Transverse colon (tissue), 4 donors: ENCODE results near the gene PRKCZ. TPM values are rescaled to one million over a fixed set of nuclear protein-coding genes. Genes with fewer than 3 reads are reported as not detected.

Source experiments
- DNase-seq: peaks from one replicate; pipeline ENCODE4 v3.0.0-alpha.2; 2019
- H3K27ac ChIP-seq, 4 donors: fragments of 200-600 bp; sonication (generic); 2 replicates each; pipeline ENCODE4 v1.5.1; 2016 to 2018; ENCODE audit warnings: inconsistent platforms in 4 of 4
- H3K27me3 ChIP-seq: fragments of 200-600 bp; sonication (generic); 2 replicates; pipeline ENCODE4 v1.5.1; 2017; ENCODE audit warnings: inconsistent platforms
- H3K36me3 ChIP-seq, 4 donors: fragments of 200-600 bp; sonication (generic); 2 replicates each; pipeline ENCODE4 v1.5.1; 2017 to 2019; ENCODE audit warnings: inconsistent platforms in 4 of 4
- H3K4me1 ChIP-seq, 4 donors: fragments of 200-600 bp; sonication (generic); 2 replicates each; pipeline ENCODE4 v1.5.1; 2017 to 2020; ENCODE audit warnings: inconsistent platforms in 4 of 4
- H3K4me3 ChIP-seq, 4 donors: fragments of 200-600 bp; sonication (generic); 1 replicate in 1 of 4; 2 replicates in 3 of 4; pipeline versions ENCODE4 v1.5.1 to v1.6.1; 2017 to 2019; ENCODE audit warnings: inconsistent platforms in 4 of 4
- H3K9me3 ChIP-seq, 2 donors: fragments of 200-600 bp; sonication (generic); 2 replicates each; pipeline ENCODE4 v1.5.1; 2017 to 2019; ENCODE audit warnings: inconsistent platforms in 2 of 2
- EP300 ChIP-seq: sonication (generic); formaldehyde crosslinking; IDR thresholded peaks from one replicate; pipeline ENCODE4 v1.6.1; 2017; ENCODE audit warnings: antibody characterized with exemption, low read depth
- POLR2A ChIP-seq: fragments of 450-650 bp; IDR thresholded peaks from one replicate; pipeline ENCODE4 v1.6.1; 2016; ENCODE audit warnings: antibody characterized with exemption, mild to moderate bottlenecking, moderate library complexity
- POLR2AphosphoS5 ChIP-seq, 3 donors: sonication (generic); formaldehyde crosslinking; IDR thresholded peaks; one replicate each; pipeline ENCODE4 v1.6.1; 2016; ENCODE audit warnings: antibody characterized with exemption in 3 of 3
- WGBS, 2 donors: methylation state at CpG; one replicate each; pipeline ENCODE4 v1.1.5; 2018; ENCODE audit warnings: low coverage in 1 of 2; 5-methylcytosine and 5-hydroxymethylcytosine counted together
- in situ Hi-C, 4 donors: fragments of 200-750 bp; cut with MboI; loops; one replicate each; pipeline versions ENCODE4 v1.15.0 to v1.15.1; 2017; ENCODE audit warnings: low sequenced_read_pairs in 3 of 4, low pct_ligation_motif_present in 1 of 4, low pct_unique_long_range_greater_than_20kb in 1 of 4
- intact Hi-C: fragments of 100-400 bp; cut with DNase I; formaldehyde crosslinking; loops from one replicate; pipeline ENCODE4 v1.15.1; 2023; ENCODE audit warnings: low total_unique reads
- total RNA-seq, 4 donors: library from RNA; depleted of rRNA; stranded (reverse); fragments of >200 nt; gene quantifications; one replicate each; pipeline ENCODE4 v1.1.0, GENCODE V29; 2016
- TF ChIP-seq, protein P1 (sequence below), 5 experiments: fragments of 200-600 bp in 3 of 5; fragments of 450-650 bp in 2 of 5; sonication (generic) in 3 of 5; IDR thresholded peaks; 1 replicate in 2 of 5; 2 replicates in 3 of 5; pipeline ENCODE4 v1.5.1; 2016 to 2017; ENCODE audit warnings: antibody characterized with exemption in 5 of 5, inconsistent platforms in 3 of 5, mild to moderate bottlenecking in 2 of 5, moderate library complexity in 1 of 5

The PRKCZ gene
- total RNA-seq, 4 donors from 2014 or later, result 48.6 to 96.7 (median 54.4) TPM

- no peaks in the 10 kb centered on the region for H3K36me3 ChIP-seq
- intact Hi-C loops (no loop called here), in situ Hi-C loops (no loop called here)
- H3K4me3 ChIP-seq, result no peak overlapping the region
- H3K9me3 ChIP-seq, result peaks cover 0 to 8% of the 10 kb centered on the region in 2 donors
- peaks cover 0 to 13% (median 12%) of the 10 kb centered on the region in 4 donors for H3K4me1 ChIP-seq
- no peak overlapping the region for H3K27ac ChIP-seq
- H3K27me3 ChIP-seq, result no peaks in the 10 kb centered on the region
- no peak for DNase-seq
- TF ChIP-seq, protein P1, sequence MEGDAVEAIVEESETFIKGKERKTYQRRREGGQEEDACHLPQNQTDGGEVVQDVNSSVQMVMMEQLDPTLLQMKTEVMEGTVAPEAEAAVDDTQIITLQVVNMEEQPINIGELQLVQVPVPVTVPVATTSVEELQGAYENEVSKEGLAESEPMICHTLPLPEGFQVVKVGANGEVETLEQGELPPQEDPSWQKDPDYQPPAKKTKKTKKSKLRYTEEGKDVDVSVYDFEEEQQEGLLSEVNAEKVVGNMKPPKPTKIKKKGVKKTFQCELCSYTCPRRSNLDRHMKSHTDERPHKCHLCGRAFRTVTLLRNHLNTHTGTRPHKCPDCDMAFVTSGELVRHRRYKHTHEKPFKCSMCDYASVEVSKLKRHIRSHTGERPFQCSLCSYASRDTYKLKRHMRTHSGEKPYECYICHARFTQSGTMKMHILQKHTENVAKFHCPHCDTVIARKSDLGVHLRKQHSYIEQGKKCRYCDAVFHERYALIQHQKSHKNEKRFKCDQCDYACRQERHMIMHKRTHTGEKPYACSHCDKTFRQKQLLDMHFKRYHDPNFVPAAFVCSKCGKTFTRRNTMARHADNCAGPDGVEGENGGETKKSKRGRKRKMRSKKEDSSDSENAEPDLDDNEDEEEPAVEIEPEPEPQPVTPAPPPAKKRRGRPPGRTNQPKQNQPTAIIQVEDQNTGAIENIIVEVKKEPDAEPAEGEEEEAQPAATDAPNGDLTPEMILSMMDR (IDR thresholded peaks at IDR 0.05), result no peak
- TF ChIP-seq POLR2A (no peak), EP300 (no peak)
- WGBS, 2 donors, result 94% methylated on average over 28 of the region's 34 CpGs; no CpG with 5 or more reads in 1 of the 2 donors
Observed at GRCh38 chr1:2095981-2096736, 45.9 kb downstream of the PRKCZ start.

DNA sequence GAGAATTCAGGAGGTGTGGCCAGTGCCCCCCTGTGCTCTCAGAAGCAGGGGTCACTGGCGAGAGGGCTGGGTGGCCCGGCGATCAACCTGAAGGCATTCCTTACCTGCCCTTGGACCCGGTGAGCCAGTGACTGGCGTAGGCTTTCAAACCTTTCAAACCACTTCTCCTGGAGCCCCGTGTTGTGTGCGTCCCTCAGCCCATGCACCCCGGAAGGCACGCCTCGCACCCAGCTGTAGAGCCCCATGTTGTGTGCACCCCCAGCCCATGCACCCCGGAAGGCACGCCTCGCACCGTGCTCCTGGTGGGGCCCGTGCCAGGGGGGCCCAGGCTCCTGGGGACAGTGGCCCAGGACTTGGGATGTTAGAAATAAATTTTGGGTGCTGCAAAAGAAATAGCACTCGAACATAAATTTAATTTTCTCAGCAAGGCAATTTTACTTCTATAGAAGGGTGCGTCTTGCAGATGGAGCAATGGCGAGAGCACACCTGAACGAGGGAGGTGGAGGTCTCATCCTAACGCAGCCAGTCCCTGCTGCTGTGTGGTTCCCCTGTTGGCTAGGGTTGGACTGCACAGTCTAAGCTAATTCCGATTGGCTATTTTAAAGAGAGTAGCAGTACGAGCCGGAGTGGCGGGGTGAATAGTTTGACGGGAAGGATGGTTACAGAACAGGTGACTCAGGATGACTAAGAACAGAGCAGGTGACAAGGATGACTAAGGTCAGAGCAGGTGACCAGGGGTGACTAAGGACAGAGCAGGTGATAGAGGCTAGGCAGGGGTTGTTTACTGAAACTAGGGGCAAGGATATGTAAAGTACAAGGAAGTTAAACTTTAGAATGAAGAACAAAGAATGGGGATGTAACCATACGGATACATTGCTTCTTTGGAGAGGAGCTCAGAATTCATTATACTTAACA is 47.4 kb downstream of the PRKCZ start:
- intact Hi-C loops, result no loop called here
- Histone ChIP-seq H3K27ac (peak overlapping the region in 2 of 4 donors; percentile 28), H3K9me3 (peaks cover 0 to 8% of the 10 kb centered on the region in 2 donors), H3K36me3 (no peaks in the 10 kb centered on the region), H3K27me3 (no peaks in the 10 kb centered on the region), H3K4me1 (peaks cover 0 to 4% (median 3%) of the 10 kb centered on the region in 4 donors), H3K4me3 (no peak overlapping the region)
- in situ Hi-C loops, result no loop called here
- no peak for DNase-seq
- WGBS, 2 donors, result 96 to 100% methylated on average over 10 to 26 of the region's 26 CpGs
- no peak for TF ChIP-seq EP300
- no peak for TF ChIP-seq POLR2A
- no peak for TF ChIP-seq POLR2AphosphoS5 (IDR thresholded peaks at IDR 0.05)
- TF ChIP-seq, protein P1 (IDR thresholded peaks at IDR 0.05), result no peak

- DNase-seq, result no peak
- Histone ChIP-seq H3K4me3 (no peak overlapping the region), H3K27ac (peak overlapping the region in 3 of 4 donors; percentile 14 to 28 (median 28)), H3K27me3 (no peaks in the 10 kb centered on the region), H3K9me3 (peaks cover 0 to 8% of the 10 kb centered on the region in 2 donors), H3K4me1 (no peaks in the 10 kb centered on the region), H3K36me3 (no peaks in the 10 kb centered on the region)
- TF ChIP-seq, protein P1 (IDR thresholded peaks at IDR 0.05), result no peak
- TF ChIP-seq POLR2A, result no peak
- no peak for TF ChIP-seq POLR2AphosphoS5 (IDR thresholded peaks at IDR 0.05)
- TF ChIP-seq EP300, result no peak
- 91% methylated on average over 11 of the region's 11 CpGs; no CpG with 5 or more reads in 1 of the 2 donors for WGBS, 2 donors
- in situ Hi-C loops (no loop called here), intact Hi-C loops (no loop called here)
Observed at GRCh38 chr1:2098301-2098698, 48.1 kb downstream of the PRKCZ start.
